Measurements from ENCODE around the gene ARID3C.

The ARID3C gene

GRCh38 chr9:34651876-34652601 lies 23.2 kb upstream of the ARID3C start, which contains the start of gene IL11RA (continued):
- TF ChIP-seq, protein P1, sequence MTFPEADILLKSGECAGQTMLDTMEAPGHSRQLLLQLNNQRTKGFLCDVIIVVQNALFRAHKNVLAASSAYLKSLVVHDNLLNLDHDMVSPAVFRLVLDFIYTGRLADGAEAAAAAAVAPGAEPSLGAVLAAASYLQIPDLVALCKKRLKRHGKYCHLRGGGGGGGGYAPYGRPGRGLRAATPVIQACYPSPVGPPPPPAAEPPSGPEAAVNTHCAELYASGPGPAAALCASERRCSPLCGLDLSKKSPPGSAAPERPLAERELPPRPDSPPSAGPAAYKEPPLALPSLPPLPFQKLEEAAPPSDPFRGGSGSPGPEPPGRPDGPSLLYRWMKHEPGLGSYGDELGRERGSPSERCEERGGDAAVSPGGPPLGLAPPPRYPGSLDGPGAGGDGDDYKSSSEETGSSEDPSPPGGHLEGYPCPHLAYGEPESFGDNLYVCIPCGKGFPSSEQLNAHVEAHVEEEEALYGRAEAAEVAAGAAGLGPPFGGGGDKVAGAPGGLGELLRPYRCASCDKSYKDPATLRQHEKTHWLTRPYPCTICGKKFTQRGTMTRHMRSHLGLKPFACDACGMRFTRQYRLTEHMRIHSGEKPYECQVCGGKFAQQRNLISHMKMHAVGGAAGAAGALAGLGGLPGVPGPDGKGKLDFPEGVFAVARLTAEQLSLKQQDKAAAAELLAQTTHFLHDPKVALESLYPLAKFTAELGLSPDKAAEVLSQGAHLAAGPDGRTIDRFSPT (tag by site-specific recombination; IDR thresholded peaks at IDR 0.05) = peak; percentile 96
- TF ChIP-seq, protein P2, sequence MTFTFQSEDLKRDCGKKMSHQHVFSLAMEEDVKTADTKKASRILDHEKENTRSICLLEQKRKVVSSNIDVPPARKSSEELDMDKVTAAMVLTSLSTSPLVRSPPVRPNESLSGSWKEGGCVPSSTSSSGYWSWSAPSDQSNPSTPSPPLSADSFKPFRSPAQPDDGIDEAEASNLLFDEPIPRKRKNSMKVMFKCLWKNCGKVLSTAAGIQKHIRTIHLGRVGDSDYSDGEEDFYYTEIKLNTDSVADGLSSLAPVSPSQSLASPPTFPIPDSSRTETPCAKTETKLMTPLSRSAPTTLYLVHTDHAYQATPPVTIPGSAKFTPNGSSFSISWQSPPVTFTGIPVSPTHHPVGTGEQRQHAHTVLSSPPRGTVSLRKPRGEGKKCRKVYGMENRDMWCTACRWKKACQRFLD (tag by site-specific recombination; IDR thresholded peaks at IDR 0.05) = no peak
- TF ChIP-seq EGR2 (tag by site-specific recombination; IDR thresholded peaks at IDR 0.05; ENCODE audit: low read depth) (peak; percentile 91), ZNF335 (tag by site-specific recombination; conservative IDR thresholded peaks at IDR 0.05) (peak; percentile 51), KLF9 (tag by site-specific recombination; IDR thresholded peaks at IDR 0.05; ENCODE audit: low read depth) (peak; percentile 87), ZNF785 (tag by site-specific recombination; IDR thresholded peaks at IDR 0.05) (no peak), ZSCAN18 (tag by site-specific recombination; IDR thresholded peaks at IDR 0.05) (no peak), BCL11A (tag by site-specific recombination; IDR thresholded peaks at IDR 0.05; ENCODE audit: low read depth) (peak; percentile 85), ZNF211 (tag by site-specific recombination; IDR thresholded peaks at IDR 0.05; ENCODE audit: low read depth) (no peak), ZNF221 (tag by site-specific recombination; IDR thresholded peaks at IDR 0.05; ENCODE audit: borderline replicate concordance) (no peak), ZNF701 (tag by site-specific recombination; IDR thresholded peaks at IDR 0.05) (no peak), ZBTB20 (tag by site-specific recombination; IDR thresholded peaks at IDR 0.05) (peak; percentile 32; the same call in 1 of the 2 replicates), ZFHX2 (tag by site-specific recombination; conservative IDR thresholded peaks at IDR 0.05) (peak; percentile 92), KLF16 (tag by site-specific recombination; IDR thresholded peaks at IDR 0.05) (peak; percentile 74), GFI1B (tag by site-specific recombination; IDR thresholded peaks at IDR 0.05) (no peak)
- TF ChIP-seq, protein P3, sequence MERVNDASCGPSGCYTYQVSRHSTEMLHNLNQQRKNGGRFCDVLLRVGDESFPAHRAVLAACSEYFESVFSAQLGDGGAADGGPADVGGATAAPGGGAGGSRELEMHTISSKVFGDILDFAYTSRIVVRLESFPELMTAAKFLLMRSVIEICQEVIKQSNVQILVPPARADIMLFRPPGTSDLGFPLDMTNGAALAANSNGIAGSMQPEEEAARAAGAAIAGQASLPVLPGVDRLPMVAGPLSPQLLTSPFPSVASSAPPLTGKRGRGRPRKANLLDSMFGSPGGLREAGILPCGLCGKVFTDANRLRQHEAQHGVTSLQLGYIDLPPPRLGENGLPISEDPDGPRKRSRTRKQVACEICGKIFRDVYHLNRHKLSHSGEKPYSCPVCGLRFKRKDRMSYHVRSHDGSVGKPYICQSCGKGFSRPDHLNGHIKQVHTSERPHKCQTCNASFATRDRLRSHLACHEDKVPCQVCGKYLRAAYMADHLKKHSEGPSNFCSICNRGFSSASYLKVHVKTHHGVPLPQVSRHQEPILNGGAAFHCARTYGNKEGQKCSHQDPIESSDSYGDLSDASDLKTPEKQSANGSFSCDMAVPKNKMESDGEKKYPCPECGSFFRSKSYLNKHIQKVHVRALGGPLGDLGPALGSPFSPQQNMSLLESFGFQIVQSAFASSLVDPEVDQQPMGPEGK (tag by site-specific recombination; IDR thresholded peaks at IDR 0.05) = peak; percentile 80

GRCh38 chr9:34651321-34651720 lies 22.5 kb upstream of the ARID3C start:
- Histone ChIP-seq H3K4me1 (ENCODE audit: control insufficient read depth, insufficient read depth, low read length) (peaks cover 6% of the 10 kb centered on the region), H3K4me3 (ENCODE audit: low read depth, low read length) (no peak overlapping the region), H3K9me3 (ENCODE audit: control insufficient read depth, insufficient read depth, low read depth, low read length) (no peaks in the 10 kb centered on the region), H3K36me3 (ENCODE audit: control insufficient read depth in 2 of 2, insufficient read depth in 1 of 2, low read length in 2 of 2) (peaks cover 0 to 40% of the 10 kb centered on the region in 2 experiments; a peak in 2 of 3 replicates), H3K27ac (ENCODE audit: extremely low read depth, low read depth, low read length) (no peak overlapping the region)
- TF ChIP-seq OVOL3 (tag by site-specific recombination; IDR thresholded peaks at IDR 0.05) (no peak), ZNF433 (tag by site-specific recombination; IDR thresholded peaks at IDR 0.05; ENCODE audit: low read depth) (no peak), CTCF (tag by site-specific recombination; IDR thresholded peaks at IDR 0.05) (no peak), ZNF670 (tag by site-specific recombination; IDR thresholded peaks at IDR 0.05; ENCODE audit: low read depth) (no peak), ZNF239 (tag by site-specific recombination; IDR thresholded peaks at IDR 0.05) (no peak)
- POLR2A ChIA-PET = interaction anchor here (0.8 to 2.8 kb wide), 7 partner anchors 9 to 31 kb away, joined by 3 to 21 read pairs (median 5); partner anchors contain the start of genes DCTN3 and SIGMAR1
- CTCF ChIA-PET = interaction anchor here (0.6 to 13.3 kb wide), 4 partner anchors 16 to 865 kb away, joined by 3 to 125 read pairs (median 4); partner anchors contain the start of gene SIGMAR1
